ENCODE results near the gene FOXF1.

FOXF1 gene

DNA sequence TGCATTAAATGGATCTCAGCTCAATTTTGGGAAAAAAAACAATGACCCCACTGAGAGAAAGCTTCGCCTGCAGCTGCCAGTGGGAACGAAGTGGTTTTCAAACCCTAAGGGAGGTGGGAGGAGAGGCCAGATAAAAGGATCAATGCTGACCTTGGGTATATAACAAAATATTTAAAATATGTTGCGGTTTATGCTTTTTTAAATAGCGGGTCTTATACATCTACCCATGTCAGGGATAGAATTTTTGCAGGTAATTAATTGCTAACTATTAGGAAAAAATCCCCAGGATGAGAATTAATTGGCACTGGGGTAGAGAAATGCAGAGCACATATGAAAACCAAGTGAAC is 10.9 kb upstream of the FOXF1 start:
- no peaks in the 10 kb centered on the region for H3K36me3 ChIP-seq
- no peaks in the 10 kb centered on the region for H3K9me3 ChIP-seq
- no peak overlapping the region for H3K27ac ChIP-seq
- H3K4me1 ChIP-seq (ENCODE audit: control insufficient read depth in 1 of 2, insufficient read depth in 1 of 2, low read depth in 1 of 2, low read length in 1 of 2) = no peaks in the 10 kb centered on the region
- no peak overlapping the region for H3K4me3 ChIP-seq (ENCODE audit: low read depth in 1 of 2, low read length in 1 of 2)
- peaks cover 100% of the 10 kb centered on the region for H3K27me3 ChIP-seq
- TF ChIP-seq, protein P1, sequence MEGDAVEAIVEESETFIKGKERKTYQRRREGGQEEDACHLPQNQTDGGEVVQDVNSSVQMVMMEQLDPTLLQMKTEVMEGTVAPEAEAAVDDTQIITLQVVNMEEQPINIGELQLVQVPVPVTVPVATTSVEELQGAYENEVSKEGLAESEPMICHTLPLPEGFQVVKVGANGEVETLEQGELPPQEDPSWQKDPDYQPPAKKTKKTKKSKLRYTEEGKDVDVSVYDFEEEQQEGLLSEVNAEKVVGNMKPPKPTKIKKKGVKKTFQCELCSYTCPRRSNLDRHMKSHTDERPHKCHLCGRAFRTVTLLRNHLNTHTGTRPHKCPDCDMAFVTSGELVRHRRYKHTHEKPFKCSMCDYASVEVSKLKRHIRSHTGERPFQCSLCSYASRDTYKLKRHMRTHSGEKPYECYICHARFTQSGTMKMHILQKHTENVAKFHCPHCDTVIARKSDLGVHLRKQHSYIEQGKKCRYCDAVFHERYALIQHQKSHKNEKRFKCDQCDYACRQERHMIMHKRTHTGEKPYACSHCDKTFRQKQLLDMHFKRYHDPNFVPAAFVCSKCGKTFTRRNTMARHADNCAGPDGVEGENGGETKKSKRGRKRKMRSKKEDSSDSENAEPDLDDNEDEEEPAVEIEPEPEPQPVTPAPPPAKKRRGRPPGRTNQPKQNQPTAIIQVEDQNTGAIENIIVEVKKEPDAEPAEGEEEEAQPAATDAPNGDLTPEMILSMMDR (IDR thresholded peaks at IDR 0.05) = no peak

DNA sequence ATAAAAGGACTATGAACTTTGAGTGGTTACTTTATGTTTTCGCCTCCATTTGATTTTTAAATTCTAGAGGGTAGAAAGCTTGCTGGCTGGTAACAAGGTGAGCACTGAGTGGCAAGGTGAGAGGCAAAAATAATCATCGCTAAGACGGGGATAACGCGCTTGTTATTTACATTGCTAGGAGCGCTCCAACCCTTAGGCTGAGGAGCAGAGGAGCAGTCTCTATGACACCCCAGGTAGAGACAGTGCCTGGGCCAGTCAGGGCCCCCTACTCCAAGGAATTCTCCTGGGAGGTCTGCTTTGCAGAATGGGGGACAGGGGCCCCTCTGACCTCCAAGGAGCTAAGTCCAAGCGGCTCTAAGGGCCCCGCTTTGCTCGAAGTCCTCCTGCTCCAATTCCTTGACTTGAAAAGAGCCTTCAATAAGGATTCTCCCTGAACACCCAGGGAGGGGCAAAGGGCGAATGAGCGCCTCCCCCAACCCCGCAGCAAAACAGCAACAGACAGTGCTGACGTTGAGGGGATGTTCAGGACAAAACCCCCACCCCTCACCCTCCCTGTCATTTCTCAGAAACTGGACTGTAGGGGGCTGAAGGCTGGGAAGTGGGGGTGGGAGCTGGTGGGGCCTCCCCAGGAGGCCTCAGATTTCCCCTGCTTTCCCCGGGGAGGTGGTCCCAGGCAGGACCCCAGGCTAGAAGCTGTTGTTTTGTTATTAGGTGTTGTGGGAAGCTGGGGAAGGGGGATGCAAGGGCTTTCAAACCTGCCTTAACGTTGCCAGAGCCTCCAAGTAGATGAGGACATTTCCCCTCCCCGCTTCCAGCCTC is 10.2 kb upstream of the FOXF1 start:
- Histone ChIP-seq H3K4me1 (ENCODE audit: control insufficient read depth in 1 of 2, insufficient read depth in 1 of 2, low read depth in 1 of 2, low read length in 1 of 2) (no peaks in the 10 kb centered on the region), H3K27ac (no peak overlapping the region), H3K4me3 (ENCODE audit: low read depth in 1 of 2, low read length in 1 of 2) (no peak overlapping the region), H3K27me3 (peaks cover 100% of the 10 kb centered on the region), H3K36me3 (no peaks in the 10 kb centered on the region), H3K9me3 (no peaks in the 10 kb centered on the region)
- TF ChIP-seq, protein P1 (IDR thresholded peaks at IDR 0.05) = no peak

DNA sequence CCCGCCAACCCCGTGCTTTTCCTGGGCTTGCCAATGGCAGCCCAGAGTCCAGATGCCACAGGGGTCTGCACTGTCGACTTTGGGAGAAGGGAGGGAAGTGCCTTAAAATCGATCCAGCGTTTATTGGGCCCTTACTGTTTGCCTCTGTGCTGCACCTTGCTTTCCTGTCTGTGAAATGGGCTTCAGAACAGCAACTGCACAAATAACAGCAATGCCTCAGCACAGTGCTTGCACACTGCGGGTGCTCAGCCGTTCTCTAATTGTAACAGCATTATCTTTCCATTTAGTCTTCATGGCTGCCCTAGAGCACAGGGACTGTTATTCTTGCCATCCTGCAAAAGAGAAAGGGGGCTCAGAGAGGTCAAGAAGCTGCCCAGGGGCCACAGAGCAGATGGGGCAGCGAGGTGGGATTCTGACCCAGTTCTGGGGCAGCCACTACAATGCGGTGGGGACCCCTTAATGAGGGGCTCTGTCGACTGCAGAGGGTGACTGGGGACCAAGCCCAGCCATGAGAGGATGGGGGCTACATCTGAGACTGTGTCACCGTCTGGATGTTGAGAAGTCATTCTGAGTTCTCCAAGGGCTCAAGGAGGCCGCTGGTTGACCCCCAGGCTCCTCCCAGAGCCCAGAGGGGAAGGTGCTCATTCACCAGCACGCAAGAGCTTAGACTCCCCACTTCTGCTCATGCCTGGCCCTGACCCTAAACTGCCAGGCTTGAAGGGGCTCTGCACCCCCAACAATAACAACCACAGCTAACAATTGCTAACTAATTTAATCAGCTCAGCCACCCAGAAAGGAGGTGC is 9.4 kb upstream of the FOXF1 start:
- Histone ChIP-seq H3K27ac (no peak overlapping the region), H3K27me3 (peaks cover 100% of the 10 kb centered on the region), H3K4me1 (ENCODE audit: control insufficient read depth in 1 of 2, insufficient read depth in 1 of 2, low read depth in 1 of 2, low read length in 1 of 2) (no peaks in the 10 kb centered on the region), H3K36me3 (no peaks in the 10 kb centered on the region), H3K4me3 (ENCODE audit: low read depth in 1 of 2, low read length in 1 of 2) (no peak overlapping the region), H3K9me3 (no peaks in the 10 kb centered on the region)
- TF ChIP-seq, protein P1 (IDR thresholded peaks at IDR 0.05) = no peak

DNA sequence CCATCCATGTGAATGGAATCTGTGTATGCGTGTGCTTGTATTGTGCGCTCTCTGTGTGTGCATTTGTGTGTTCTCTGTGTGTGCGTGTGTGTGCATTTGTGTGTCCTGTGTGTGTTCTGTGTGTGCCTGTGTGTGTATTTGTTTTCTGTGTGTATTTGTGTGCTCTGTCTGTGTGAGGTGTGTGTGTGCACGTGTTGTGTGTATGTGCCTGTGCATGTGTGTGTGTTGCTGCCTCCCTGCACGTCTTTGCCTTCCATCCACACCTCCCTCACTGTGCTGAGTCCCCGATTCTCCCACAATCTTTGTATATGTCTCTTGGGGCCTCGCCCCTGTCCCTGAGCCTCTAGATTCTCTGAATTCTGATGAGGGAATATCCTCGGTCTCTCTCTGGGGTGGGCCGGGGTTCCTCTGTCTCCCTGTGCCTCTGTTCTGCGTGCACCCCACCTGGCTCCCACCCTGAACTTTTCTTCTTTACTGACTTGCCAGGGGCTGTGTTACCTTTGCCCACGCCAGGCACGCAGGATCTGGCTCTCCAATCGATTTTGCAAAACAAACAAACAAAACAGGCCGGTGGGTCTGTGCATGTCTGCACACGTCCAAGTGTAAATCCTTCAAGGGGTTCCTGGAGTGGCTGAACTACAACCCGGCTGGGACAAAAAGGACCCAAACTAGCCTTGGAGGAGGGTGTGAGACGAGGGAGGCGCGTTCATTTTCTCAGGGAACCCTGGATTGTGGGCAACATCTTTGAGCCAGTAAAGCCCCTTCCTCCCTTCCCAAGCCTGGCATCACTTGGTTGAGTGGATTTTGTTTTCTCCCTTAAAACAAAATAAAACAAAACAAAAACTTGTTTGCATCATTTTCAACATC is 8.1 kb upstream of the FOXF1 start:
- Histone ChIP-seq H3K27me3 (peaks cover 100% of the 10 kb centered on the region), H3K36me3 (no peaks in the 10 kb centered on the region), H3K9me3 (no peaks in the 10 kb centered on the region), H3K4me3 (ENCODE audit: low read depth in 1 of 2, low read length in 1 of 2) (no peak overlapping the region), H3K4me1 (ENCODE audit: control insufficient read depth in 1 of 2, insufficient read depth in 1 of 2, low read depth in 1 of 2, low read length in 1 of 2) (no peaks in the 10 kb centered on the region), H3K27ac (no peak overlapping the region)
- TF ChIP-seq, protein P1 (IDR thresholded peaks at IDR 0.05) = no peak
